IPS-11a (cell line): ENCODE measurements around the gene HOXA4.

Experiments used
- H3K4me3 ChIP-seq: one replicate; pipeline ENCODE4 v1.5.1; 2013; ENCODE audit warnings: low read depth, low read length, control low read depth

Gene HOXA4

DNA sequence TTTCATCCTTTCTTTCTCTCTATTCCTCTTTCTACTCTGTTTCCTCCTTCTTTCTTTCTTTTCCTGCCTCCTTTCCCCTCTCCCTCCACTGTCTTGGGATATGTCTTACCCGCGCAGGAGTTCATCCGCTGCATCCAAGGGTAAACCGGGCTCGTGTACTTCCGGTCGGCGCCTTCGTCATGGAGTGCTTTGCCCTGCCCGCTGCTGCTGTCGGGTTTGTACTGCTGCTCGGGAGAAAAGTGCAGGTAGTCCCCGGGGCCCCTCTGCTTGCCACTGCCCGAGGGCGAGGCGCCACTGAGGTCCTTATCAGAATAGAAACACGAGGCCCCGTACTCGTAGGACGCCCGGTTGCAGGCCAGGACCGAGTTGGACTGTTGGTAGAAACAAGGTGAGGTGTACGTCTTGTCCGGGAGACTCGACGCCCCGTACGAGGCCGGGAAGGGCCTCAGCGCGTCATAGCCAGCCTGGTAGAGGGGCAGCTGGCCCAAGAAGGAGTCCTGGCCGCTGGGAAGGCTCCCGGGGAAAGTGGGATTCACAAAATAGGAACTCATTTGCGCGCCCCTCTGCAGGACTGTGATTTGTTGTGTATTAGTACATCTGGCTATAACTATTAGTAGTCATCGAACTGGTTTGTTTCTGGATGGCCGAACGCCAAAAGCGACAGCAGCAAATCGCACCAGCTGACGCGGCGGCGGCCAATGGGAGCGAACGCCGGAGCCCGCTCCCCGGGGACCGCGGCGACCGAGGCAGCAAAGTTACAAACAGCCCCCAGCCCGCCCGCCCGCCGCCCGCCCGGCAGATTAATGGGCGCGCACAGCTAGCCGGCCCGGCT lies 16.9 kb upstream of the HOXA4 start, which contains the start of gene HOXA6:
HOXA6 (minus strand) TSS at position 576 of the 832 bp plus-strand sequence; CDS start at position 551, 25 bp downstream.
- H3K4me3 ChIP-seq = no peak within 1 kb of the TSS

DNA sequence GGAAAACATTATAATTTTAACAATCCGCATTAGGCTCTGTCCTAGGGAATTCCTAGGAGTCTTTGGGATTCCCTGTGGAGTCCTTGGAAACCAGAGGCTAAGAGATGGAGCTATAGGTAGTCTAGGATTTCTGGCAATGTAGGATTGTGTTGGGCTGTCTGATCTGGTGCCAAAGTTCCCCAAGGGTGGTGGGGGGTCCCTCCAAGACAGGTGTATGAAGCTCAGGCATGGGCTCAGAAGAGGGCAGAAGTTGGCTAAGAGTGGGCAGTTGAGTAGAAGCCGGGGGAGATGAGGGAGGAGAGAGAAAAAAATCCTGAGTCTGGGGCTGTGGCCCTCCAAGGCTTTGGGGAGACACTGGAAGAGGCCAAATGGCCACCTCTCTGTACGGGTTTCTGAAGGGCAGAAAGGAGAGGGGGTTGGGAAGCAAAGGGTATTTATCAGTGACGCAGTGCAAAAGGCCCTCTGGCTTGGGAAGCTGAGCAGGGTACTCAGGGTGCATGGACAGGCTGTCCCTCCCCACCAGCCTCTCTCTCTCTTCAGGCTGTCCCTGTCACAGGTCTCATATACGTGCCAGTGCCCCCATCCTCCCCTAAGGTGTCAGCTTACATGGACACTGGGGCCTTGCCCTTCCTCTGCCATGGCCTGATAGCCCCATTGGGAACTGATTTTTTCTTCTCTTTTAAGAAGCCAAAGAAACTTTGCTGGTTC lies 16.1 kb upstream of the HOXA4 start:
- no peak overlapping the region for H3K4me3 ChIP-seq

DNA sequence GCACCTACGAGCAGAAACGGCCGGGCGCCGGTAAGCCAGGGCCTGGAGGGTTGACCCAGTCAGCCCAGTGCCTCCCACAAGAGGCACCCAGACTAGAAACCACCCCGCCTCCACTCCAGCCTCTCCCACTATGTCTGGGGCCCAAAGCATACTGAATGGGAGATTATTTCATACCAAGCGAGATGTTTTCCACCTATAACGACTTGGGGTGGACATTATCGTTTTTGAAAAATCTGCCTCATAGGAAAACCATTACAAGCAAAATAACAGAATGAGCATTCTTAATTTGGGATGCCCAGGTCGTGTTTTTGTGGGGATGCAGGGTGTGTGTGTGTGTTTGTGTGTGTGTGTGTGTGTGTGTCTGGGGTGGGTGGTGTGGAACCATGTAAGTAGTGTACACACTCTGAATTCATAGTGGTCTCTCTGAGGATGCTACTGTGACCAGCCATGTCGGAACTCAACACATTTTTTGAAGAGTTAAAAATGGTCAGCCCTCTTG lies 15.4 kb upstream of the HOXA4 start:
- H3K4me3 ChIP-seq = no peak overlapping the region

DNA sequence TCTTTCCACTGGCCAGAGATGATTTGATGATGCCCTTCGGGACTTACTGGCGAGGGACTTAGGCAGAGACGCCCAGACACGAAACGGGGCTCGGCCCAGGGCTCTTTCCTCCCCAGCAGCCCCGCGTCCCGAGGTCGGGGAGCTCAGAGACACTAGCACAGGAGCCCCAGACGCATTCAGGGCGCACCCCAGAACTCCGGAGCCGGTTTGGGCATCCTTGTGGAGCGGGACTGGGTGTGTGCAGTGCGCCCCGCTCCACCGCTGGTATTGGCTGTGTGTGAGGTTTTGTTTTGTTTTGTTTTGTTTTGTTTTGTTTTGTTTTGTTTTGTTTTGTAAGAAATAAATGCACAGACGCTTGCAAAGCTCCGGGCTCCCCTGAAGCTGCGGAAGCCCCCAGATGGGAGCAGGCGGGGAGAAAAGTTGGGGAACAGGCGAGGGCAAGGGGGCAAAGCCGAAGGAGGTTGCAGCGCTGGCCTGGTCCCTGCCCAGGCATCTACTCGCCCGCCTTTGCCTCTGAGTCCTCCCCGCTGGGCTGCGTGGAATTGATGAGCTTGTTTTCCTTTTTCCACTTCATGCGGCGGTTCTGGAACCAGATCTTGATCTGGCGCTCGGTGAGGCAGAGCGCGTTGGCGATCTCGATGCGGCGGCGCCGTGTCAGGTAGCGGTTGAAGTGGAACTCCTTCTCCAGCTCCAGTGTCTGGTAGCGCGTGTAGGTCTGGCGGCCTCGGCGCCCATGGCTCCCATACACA lies 14.8 kb upstream of the HOXA4 start:
- no peak overlapping the region for H3K4me3 ChIP-seq

DNA sequence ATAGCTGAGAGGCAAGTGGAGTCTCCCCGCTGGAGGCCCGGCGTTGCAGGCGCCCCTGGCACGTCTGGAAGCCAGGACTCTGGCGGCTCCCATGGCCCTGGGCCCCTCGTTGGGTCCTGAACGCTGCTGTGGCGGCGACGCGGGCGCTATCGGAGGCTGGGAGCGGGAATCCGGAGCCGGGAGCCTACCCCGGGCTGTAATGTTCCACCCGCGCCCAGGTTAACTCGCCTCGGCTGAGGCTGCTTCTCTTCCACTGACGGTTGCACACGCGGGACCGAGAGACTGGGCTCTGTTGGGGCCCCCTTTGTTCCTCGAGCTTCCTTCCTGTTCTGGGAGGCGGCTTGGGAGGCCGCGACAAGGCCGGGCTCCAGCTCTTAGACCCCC lies 14.2 kb upstream of the HOXA4 start:
- no peak overlapping the region for H3K4me3 ChIP-seq

DNA sequence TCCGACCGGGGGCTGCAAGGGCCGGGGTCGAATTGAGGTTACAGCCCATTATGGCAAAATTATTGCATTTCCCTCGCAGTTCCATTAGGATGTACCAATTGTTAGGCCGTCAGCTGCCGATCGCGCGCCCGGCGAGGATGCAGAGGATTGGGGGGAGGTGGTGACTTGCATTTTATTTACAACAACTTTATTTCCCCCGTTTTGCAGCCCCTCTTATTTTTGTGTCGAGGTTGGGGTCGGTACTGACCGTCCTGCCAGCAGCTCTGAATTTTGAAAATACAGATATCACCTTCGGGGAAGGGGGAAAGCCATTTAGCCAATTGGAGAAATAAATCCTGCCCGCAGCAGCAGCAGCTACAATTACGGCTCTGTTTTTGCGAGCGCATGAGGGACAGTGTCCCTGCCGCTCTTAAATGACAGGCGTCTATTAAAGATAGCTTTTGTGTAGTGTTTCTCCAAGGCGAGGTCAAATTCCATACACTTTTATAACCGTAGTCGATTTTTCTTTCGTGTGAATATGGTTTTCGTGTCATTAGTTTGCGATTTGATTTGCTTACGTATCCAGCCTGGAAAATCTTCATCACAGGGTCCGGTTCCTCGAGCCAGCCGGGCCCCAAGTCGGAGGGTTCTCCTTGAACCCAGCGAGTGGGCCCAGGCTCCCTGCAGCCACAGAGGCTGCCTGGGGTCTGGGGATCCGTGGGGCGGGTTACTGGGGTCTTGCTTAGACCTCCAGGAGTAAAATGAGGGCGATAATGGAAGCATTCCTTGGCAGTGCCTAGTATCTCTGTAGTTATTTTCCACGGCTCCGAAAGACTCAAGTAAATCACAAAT lies 13.6 kb upstream of the HOXA4 start:
- no peak overlapping the region for H3K4me3 ChIP-seq

DNA sequence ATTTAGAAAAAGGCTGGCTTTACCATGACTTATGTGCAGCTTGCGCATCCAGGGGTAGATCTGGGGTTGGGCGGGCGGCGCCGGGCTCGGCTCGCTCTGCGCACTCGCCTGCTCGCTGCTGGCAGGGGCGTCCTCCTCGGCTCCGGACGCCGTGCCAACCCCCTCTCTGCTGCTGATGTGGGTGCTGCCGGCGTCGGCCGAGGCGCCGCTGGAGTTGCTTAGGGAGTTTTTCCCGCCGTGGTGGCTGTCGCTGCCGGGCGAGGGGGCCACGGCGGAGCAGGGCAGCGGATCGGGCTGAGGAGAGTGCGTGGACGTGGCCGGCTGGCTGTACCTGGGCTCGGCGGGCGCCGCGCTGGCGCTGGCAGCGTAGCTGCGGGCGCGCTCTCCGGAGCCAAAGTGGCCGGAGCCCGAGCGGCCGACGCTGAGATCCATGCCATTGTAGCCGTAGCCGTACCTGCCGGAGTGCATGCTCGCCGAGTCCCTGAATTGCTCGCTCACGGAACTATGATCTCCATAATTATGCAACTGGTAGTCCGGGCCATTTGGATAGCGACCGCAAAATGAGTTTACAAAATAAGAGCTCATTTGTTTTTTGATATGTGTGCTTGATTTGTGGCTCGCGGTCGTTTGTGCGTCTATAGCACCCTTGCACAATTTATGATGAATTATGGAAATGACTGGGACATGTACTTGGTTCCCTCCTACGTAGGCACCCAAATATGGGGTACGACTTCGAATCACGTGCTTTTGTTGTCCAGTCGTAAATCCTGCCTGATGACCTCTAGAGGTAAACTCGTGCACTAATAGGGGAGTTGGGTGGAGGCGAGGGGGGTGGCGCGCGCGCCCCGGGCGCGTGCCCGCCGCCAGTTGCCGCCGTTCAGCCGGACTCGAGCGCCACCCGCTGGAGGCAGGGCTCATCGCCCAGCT lies 12.7 kb upstream of the HOXA4 start, which contains the start of gene HOXA5:
HOXA5 (minus strand) TSS at position 659 of the 927 bp plus-strand sequence; CDS start at position 585, 74 bp downstream.
- H3K4me3 ChIP-seq = peak within 1 kb of the TSS; percentile 13

DNA sequence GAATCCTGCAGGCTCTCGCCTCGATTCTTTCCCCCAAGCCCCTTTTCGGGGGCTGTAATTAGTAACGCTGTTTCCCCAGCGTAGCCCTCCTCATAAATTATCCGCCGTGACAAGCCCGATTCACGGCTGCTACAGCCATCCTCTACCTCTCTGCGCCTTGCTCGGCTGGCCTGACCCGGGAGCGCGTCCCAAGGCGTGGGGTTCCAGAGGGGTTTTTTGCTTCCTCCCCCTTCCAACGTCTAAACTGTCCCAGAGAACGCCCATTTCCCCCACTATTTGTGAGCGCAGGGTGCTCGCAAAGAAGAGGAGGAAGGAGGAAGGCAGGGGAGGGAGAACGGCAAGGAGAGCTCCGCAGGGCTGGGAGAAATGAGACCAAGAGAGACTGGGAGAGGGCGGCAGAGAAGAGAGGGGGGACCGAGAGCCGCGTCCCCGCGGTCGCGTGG lies 12.0 kb upstream of the HOXA4 start:
- no peak overlapping the region for H3K4me3 ChIP-seq

DNA sequence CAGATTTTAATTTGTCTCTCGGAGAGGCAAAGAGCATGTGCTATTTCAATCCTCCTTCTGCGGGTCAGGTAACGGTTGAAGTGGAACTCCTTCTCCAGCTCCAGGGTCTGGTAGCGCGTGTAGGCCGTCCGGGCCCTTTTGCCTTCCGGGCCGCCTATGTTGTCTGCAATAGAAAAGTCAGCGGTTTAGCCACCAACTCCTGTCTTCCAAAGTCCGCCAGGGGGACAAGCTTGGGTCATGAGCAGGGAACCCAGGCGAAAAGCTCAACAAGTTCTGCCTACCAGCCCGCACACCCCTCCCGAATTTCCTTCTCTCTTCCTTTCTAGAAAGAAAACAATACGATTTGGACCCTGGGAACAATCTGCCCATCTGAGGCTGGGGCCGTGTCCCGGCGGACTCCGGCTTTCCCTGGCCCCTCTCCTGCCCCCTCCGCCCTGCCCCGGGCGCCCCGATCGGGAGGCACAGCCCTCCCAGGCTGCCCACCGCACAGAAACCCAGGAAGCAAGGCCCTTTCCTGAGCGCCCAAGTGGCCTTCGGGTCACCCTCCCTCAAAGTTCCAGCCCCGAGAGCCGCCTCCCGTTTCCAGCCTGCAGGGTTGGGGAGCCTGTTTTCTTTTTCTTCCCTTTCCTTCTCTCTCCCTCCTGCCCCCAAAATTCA lies 11.5 kb upstream of the HOXA4 start:
- H3K4me3 ChIP-seq = no peak overlapping the region

DNA sequence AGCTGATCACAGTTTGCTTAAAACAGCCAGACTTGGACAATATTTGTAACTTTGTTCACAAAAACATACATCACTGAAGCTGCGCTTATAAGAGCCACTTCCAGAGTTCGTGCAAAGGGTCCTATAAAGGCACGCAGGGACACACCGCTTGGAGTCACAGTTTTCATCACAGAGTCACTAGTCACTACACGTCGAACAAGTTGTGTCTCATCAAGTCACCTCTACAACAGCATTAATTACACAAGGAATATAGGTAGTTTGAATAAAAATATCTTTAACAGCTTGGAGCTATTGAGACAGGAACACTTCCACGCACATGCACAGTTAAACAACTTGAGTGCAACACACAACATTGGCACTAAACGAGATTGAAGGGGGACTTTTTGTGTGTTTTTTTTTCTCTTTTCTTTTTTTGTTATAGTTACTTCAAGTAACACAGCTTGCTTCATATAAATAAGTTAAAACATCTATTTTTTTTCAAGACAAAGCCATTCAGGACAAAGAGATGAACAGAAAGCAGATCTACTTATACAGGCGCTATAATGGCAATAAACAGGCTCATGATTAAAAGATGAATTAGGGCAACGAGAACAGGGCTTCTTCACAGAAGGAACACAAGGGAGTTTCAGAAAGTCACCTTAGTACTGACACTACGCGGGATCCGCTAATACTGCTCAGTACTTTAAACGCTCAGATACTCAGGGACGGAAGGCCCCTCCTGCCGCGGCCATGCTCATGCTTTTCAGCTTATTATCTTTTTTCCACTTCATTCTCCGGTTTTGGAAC lies 10.8 kb upstream of the HOXA4 start:
- H3K4me3 ChIP-seq = no peak overlapping the region

DNA sequence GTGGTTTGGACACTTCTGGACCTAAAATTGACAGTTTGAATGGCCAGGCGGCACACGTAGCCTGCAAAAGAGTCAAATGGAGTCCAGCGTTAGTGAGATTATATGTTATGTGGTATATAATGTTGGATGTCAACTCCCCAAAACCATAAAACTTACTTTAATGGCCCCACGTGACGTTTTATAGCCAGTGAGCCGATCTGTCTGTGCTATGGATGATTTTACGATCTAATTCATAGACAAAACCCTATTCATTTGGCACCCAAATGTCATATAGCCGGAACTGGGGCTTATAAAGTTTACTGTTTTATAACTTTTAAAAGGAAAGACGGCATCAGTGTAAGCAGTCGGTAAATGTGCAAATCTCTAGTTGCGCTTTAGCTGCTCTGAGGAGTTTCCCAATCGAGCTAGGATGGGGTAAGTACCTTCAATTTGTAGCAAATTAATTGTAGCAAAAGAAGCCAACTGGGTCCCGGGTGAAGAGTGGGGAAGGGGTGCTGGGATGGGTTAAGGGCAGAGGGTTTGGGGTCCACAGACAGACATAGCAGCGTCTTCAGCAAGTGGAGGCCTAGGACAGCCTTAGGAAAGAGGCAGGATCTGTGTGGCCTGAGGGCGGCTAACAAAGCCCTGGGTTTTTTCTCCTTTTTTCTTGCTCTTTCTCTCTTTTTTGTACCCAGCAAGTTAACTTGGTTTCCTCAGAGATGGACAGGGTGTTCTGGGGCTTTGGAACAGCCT lies 9.7 kb upstream of the HOXA4 start:
- no peak overlapping the region for H3K4me3 ChIP-seq

DNA sequence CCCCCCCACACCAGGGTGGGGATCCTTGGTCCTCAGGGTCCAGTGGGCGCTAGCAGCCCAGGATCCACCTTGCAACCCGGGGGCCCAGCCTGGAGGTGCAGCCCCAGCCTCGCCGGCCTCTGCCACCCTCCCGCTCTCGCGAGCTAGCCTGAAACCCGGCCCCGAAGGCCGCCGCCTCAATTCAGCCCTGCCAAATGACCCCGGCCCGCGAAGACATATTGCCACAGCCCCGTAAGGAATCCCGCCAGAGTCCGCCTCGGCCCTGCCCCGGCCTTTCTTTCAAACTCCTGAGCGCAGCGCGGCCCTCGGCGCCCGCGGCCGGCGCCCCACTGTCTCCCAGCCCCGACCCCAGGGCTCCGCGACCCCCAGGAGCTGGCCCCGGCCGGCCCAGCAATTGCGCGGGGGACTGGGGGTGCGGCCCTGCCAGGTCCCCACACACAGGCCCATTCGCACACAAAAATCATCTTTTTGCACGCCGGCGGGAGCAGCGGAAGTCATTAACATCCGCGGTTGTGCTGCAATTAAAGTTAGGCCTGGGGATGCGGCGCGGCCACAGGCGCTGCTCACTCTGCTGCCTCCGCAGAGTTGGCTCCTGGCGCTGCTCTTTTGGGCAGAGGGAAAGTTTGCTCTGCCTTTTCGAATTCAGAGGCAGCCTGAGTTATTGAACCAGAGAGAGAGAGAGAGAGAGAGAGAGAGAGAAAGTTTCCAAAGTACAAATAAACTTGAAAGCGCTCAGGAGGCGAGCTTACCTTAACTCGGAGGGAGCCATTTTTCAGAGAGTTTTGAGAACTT lies 9.0 kb upstream of the HOXA4 start:
- no peak overlapping the region for H3K4me3 ChIP-seq

DNA sequence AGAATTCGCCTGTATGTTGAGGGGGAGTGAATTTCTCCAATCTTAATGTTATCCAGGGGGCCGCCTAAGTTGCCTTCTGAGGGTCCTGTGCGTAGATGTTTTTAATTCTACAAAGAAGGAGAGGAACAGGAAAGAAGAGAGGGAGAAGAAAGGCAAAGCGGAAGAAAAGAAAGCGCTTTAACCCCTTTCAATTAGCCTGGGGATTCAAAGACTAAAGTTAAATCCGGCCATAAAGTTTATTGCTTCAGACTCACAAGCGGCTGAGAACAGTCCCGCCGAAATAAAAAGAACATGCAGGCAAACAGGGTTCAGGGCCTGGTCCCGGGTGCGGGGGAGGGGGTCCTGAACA lies 8.4 kb upstream of the HOXA4 start:
- H3K4me3 ChIP-seq = no peak overlapping the region

DNA sequence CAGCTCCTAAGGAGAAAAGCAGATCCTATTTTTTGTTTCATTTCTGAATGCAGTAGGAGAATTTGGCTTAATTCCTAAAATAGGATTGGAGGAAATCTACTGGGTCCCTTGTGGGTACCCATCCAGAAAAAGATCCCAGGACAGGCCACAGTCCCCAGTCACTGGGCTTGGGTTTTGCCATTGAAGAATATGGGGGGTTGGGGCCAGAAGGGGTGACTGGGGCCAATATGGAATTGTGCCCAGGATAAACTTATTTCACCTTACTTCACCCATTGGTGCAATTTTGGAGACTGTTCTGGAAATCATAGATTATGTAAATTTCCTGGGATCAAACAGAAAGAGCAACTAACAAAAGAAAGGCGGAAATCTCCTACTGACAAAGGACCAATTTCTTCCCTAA lies 7.9 kb upstream of the HOXA4 start:
- no peak overlapping the region for H3K4me3 ChIP-seq

DNA sequence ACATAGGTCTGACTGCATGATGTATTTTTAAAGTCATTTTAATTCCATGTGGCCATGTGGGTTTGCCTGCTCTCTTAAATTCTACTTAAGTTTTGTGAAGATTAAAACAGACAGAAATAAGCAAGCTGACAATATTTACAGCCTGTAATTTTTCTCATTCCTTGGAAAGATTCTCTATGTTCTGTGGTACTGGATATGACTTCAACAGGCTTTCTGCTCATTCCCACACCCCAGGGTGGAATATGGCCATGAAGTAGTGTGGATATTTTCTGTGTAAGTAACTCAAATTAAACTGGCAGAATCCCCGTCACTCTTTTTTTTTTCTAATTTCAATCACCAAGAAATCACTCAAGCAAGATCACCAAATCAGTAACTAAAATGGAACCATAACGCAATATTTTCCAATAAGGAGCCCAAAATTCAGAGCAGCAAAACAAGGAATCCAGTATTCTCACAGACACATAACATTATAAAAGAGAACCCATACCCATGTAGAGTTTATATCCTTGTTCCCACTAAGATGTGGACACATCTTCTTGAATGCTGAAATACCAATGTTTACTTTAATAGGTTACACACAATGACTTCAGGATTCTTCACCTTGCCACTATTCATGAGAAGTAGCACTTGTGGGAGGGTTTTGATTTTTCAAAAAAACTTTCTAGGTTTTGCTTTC lies 7.2 kb upstream of the HOXA4 start:
- no peak overlapping the region for H3K4me3 ChIP-seq

DNA sequence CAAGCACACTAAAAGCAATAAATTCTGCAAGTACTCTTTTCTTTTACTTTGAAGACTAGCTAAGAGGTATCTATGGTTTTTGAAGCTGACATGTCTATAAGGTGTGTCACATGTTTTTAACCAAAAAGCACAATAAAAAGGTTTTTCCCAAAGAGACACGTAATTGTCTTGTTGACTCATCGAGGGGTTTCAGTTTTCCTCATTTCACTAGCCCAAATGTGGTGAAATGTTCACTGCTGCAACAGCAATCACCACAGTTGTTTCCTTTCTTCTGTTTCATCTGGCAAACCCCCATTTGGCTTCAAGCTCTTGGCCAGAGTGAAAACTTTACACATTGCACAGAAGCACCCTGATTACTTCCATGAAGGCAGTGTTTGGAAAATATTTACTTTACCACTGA lies 3.8 kb upstream of the HOXA4 start:
- no peak overlapping the region for H3K4me3 ChIP-seq
